GM12878 (cell line): ENCODE measurements around the gene SMPD2. TPM values are rescaled to one million over a fixed set of nuclear protein-coding genes. Genes with fewer than 3 reads are reported as not detected.

Experiments used
- ATAC-seq: fragments of 200-7000 bp; cut with Tn5 transposase; 3 replicates; pipeline ENCODE4 v1.9.1; 2020; ENCODE audit warnings: mild to moderate bottlenecking, moderate library complexity
- BruUV-seq: library from RNA; stranded (reverse); fragments of 400-500 nt; replicated peaks from 2 replicates; lab custom pipeline; 2021; lab: Mats Ljungman, UMichigan
- CTCF ChIA-PET: fragments of 300-600 bp; sonication (Branson Sonifier 250); formaldehyde crosslinking; extraction: SDS; loops from one replicate; lab custom pipeline; 2021; ENCODE audit warnings: inconsistent platforms; lab: Yijun Ruan, JAX
- POLR2A ChIA-PET: fragments of 350-600 bp; formaldehyde crosslinking; extraction: SDS; loops from one replicate; lab custom pipeline; 2021; ENCODE audit warnings: inconsistent platforms; lab: Charles Lee
- RAD21 ChIA-PET: fragments of 300-600 bp; sonication (Branson Sonifier 250); formaldehyde crosslinking; loops from one replicate; lab custom pipeline; 2023; ENCODE audit warnings: antibody characterized with exemption; ENCODE audit not compliant: unreplicated experiment; lab: Charles Lee
- SMC1A ChIA-PET: fragments of 300-600 bp; sonication (Branson Sonifier 250); formaldehyde crosslinking; loops from one replicate; lab custom pipeline; 2023; ENCODE audit not compliant: unreplicated experiment, uncharacterized antibody; lab: Charles Lee
- DNase-seq: peaks from one replicate; pipeline ENCODE4 v3.0.0-alpha.2; 2011; ENCODE audit warnings: low read depth, low spot score
- FAIRE-seq: peaks from 3 replicates; lab custom pipeline; 2011; peaks lifted over from hg19 to GRCh38; lab: Jason Lieb, UNC
- H2AFZ ChIP-seq: 2 replicates; pipeline ENCODE4 v1.6.0; 2011; ENCODE audit warnings: low read depth, low read length, control low read depth; ENCODE audit not compliant: control insufficient read depth
- H3K27ac ChIP-seq: 2 replicates; pipeline ENCODE4 v1.5.1; 2011; ENCODE audit warnings: control low read depth; ENCODE audit not compliant: control insufficient read depth, insufficient read depth
- H3K27me3 ChIP-seq, 2 experiments: replicated peaks in 1 of 2; 2 replicates each; pipeline versions ENCODE4 v1.6.0 to v1.6.1; 2011; ENCODE audit warnings: low read length in 1 of 2; ENCODE audit not compliant: control insufficient read depth in 2 of 2, insufficient read depth in 2 of 2
- H3K36me3 ChIP-seq, 2 experiments: 2 replicates each; pipeline ENCODE4 v1.5.1; 2011; ENCODE audit warnings: low read length in 1 of 2; ENCODE audit not compliant: control insufficient read depth in 2 of 2, insufficient read depth in 2 of 2
- H3K4me1 ChIP-seq: 2 replicates; pipeline ENCODE4 v1.6.1; 2011; ENCODE audit warnings: mild to moderate bottlenecking, low read length, moderate library complexity, mixed read lengths; ENCODE audit not compliant: control insufficient read depth, insufficient read depth
- H3K4me2 ChIP-seq: 2 replicates; pipeline ENCODE4 v1.6.0; 2011; ENCODE audit warnings: control low read depth; ENCODE audit not compliant: control insufficient read depth, insufficient read depth
- H3K4me3 ChIP-seq: fragments of 200-600 bp; sonication (generic); 2 replicates; pipeline ENCODE4 v1.5.1; 2016
- H3K79me2 ChIP-seq: 2 replicates; pipeline ENCODE4 v1.6.0; 2011; ENCODE audit warnings: low read length; ENCODE audit not compliant: control insufficient read depth, insufficient read depth
- H3K9ac ChIP-seq: 2 replicates; pipeline ENCODE4 v1.8.0; 2011; ENCODE audit warnings: low read length, control low read depth, mixed read lengths; ENCODE audit not compliant: control insufficient read depth, insufficient read depth
- H3K9me3 ChIP-seq: replicated peaks from 3 replicates; pipeline ENCODE4 v1.5.1; 2011; ENCODE audit warnings: mild to moderate bottlenecking, low read length; ENCODE audit not compliant: control insufficient read depth, insufficient read depth
- H4K20me1 ChIP-seq: 2 replicates; pipeline ENCODE4 v1.6.0; 2011; ENCODE audit not compliant: control insufficient read depth, insufficient read depth
- DPF2 ChIP-seq: fragments of 450-650 bp; IDR thresholded peaks from 2 replicates; pipeline ENCODE4 v1.6.1; 2017; ENCODE audit warnings: mild to moderate bottlenecking
- POLR2A ChIP-seq: IDR thresholded peaks from 2 replicates; pipeline ENCODE4 v1.6.1; 2011; ENCODE audit warnings: low read depth, mild to moderate bottlenecking, low read length
- WGBS: methylation state at CpG from one replicate; pipeline ENCODE4 v1.1.6; 2016; ENCODE audit warnings: low lambda C conversion rate; ENCODE audit not compliant: insufficient replicate concordance, insufficient coverage; ENCODE audit errors: missing lambda C conversion rate; 5-methylcytosine and 5-hydroxymethylcytosine counted together
- in situ Hi-C: fragments of 300-500 bp; cut with MboI; formaldehyde crosslinking; loops from 9 replicates; pipeline ENCODE4 v1.14.3; 2018; ENCODE audit warnings: mixed read lengths
- intact Hi-C: fragments of 100-400 bp; cut with micrococcal nuclease; formaldehyde crosslinking; loops from one replicate; pipeline ENCODE4 v1.14.2; 2022; ENCODE audit not compliant: unreplicated experiment
- polyA plus RNA-seq, 11 experiments: library from polyadenylated mRNA; depleted of rRNA in 4 of 11; unstranded in 6 of 11; stranded (reverse) in 5 of 11; fragments of >200 nt; fragmentation: Nextera tagmentation in 4 of 11; fragmentation: Illumina TruSeq in 1 of 11; extraction: Ambion mirVana in 4 of 11; extraction: Trizol in 1 of 11; gene quantifications; 1 replicate in 1 of 11; 2 replicates in 10 of 11; pipeline versions ENCODE4 v1.2.1 to v1.2.3, GENCODE V29; 2011 to 2016; ENCODE audit warnings: inconsistent platforms in 2 of 11, missing spikeins in 2 of 11, low read depth in 1 of 11
- total RNA-seq, 4 experiments: library from RNA; depleted of rRNA in 3 of 4; stranded (reverse); fragments of >200 nt in 3 of 4; fragmentation: Illumina TruSeq in 1 of 4; extraction: Trizol in 1 of 4; gene quantifications; 2 replicates each; pipeline versions ENCODE4 v1.2.1 to v1.2.3, GENCODE V29; 2013 to 2021
- TF ChIP-seq, protein P1 (sequence below): fragments of 450-650 bp; formaldehyde crosslinking; IDR thresholded peaks from 2 replicates; pipeline ENCODE4 v1.4.0; 2022; ENCODE audit warnings: mild to moderate bottlenecking, moderate library complexity
- TF ChIP-seq, protein P2 (sequence below), 3 experiments: IDR thresholded peaks in 2 of 3; conservative IDR thresholded peaks in 1 of 3; 2 replicates each; pipeline ENCODE4 v1.5.1; 2011; ENCODE audit warnings: low read depth in 3 of 3, low read length in 3 of 3, mild to moderate bottlenecking in 3 of 3, control low read depth in 2 of 3, moderate library complexity in 2 of 3, inconsistent platforms in 1 of 3, mixed read lengths in 1 of 3; ENCODE audit not compliant: control insufficient read depth in 2 of 3, insufficient read depth in 1 of 3; ENCODE audit errors: extremely low read depth in 1 of 3

Gene SMPD2
- total and polyA plus RNA-seq, 10 of the 15 experiments (the other 5 are each of a cell fraction or from before 2014, with no cell fraction given): 0.06 to 15.4 (median 9.7) TPM

DNA sequence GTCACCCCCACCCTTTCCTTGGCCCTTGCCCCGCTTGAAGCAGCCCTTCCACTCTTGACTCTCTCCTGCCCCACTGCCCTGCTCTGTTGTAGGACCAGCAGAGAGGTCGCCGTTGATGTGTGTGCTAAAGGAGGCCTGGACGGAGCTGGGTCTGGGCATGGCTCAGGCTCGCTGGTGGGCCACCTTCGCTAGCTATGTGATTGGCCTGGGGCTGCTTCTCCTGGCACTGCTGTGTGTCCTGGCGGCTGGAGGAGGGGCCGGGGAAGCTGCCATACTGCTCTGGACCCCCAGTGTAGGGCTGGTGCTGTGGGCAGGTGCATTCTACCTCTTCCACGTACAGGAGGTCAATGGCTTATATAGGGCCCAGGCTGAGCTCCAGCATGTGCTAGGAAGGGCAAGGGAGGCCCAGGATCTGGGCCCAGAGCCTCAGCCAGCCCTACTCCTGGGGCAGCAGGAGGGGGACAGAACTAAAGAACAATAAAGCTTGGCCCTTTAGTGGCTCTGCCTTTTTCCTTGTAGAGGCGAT lies 3.0 kb downstream of the SMPD2 start:
- ChIA-PET SMC1A (interaction anchor here (1.2 to 4.7 kb wide), 6 partner anchors 11 to 250 kb away, joined by 3 to 34 read pairs (median 6); partner anchors contain the start of genes MICAL1 and ZBTB24), CTCF (interaction anchor here (1.6 to 4.8 kb wide), 5 partner anchors 10 to 37 kb away, joined by 6 to 30 read pairs (median 19); partner anchors contain the start of genes MICAL1 and ZBTB24), POLR2A (interaction anchor here (1.2 to 5.5 kb wide), 3 partner anchors 11 to 61 kb away, joined by 3 to 74 read pairs (median 17); partner anchors contain the start of genes CD164 and MICAL1), RAD21 (interaction anchor here (0.7 to 4.4 kb wide), 3 partner anchors 15 to 255 kb away, joined by 3 to 34 read pairs (median 3); partner anchors contain the start of gene ZBTB24)
- BruUV-seq: no TSS peak
- no peak for DNase-seq
- in situ Hi-C loops (no loop called here), intact Hi-C loops (no loop called here)
- H3K27me3 ChIP-seq: no peaks in the 10 kb centered on the region
- H3K4me2 ChIP-seq: no peak overlapping the region
- H3K79me2 ChIP-seq: peaks cover 7% of the 10 kb centered on the region
- no peak for FAIRE-seq
- H3K9ac ChIP-seq: no peak overlapping the region
- H2AFZ ChIP-seq: no peak overlapping the region
- H3K27ac ChIP-seq: no peak overlapping the region
- H3K36me3 ChIP-seq: peaks cover 11 to 19% of the 10 kb centered on the region in 2 experiments
- TF ChIP-seq DPF2: no peak
- 0 out of 2 replicates have a peak, but pooled peaks have one; percentile 38 for TF ChIP-seq POLR2A
- WGBS: 88% methylated on average over 9 of the region's 10 CpGs
- H4K20me1 ChIP-seq: no peaks in the 10 kb centered on the region
- no peaks in the 10 kb centered on the region for H3K9me3 ChIP-seq
- no peak for ATAC-seq
- H3K4me3 ChIP-seq: no peak overlapping the region
- H3K4me1 ChIP-seq: peaks cover 12% of the 10 kb centered on the region

DNA sequence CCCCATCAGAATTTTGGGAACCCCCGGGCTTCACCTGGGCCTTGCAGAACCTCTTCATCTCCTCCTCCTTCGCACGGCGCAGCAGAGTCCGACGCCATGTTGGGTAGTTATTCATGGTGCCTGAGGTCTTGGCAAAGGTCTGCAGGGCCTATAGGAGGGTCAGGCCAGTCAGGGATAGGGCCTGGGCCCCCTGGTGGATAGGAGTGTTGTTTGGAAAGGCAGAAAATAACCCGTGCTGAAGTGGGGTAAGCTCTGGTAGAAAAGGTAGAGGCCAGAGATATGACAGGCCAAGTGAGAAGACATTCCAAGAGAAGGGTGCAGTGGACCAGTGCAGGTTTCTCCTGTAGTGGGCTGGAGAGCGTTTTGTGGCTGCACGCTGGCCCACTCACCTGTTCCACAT lies 4.9 kb downstream of the SMPD2 start:
- Histone ChIP-seq H3K27ac (no peak overlapping the region), H3K4me1 (peaks cover 14% of the 10 kb centered on the region), H3K36me3 (peaks cover 11 to 19% of the 10 kb centered on the region in 2 experiments), H3K9me3 (no peaks in the 10 kb centered on the region), H4K20me1 (no peaks in the 10 kb centered on the region), H3K79me2 (peaks cover 7% of the 10 kb centered on the region), H3K4me2 (no peak overlapping the region), H3K27me3 (no peaks in the 10 kb centered on the region), H3K4me3 (no peak overlapping the region), H3K9ac (no peak overlapping the region), H2AFZ (no peak overlapping the region)
- no TSS peak for BruUV-seq
- intact Hi-C loops: no loop called here
- CTCF ChIA-PET: interaction anchor here (1.3 to 4.3 kb wide), 3 partner anchors 8 to 35 kb away, joined by 3 to 30 read pairs (median 6); no protein-coding TSS in a partner anchor
- FAIRE-seq (no peak), DNase-seq (no peak), ATAC-seq (no peak)
- WGBS: 95% methylated on average over 9 of the region's 9 CpGs
- in situ Hi-C loops: no loop called here
- POLR2A ChIA-PET: interaction anchor here (5.5 kb wide), 1 partner anchor 9 kb away, joined by 74 read pairs; the partner anchor contains the start of gene MICAL1
- SMC1A ChIA-PET: interaction anchor here (0.6 kb wide), 1 partner anchor 255 kb away, joined by 5 read pairs; no protein-coding TSS in a partner anchor
- TF ChIP-seq, protein P1, sequence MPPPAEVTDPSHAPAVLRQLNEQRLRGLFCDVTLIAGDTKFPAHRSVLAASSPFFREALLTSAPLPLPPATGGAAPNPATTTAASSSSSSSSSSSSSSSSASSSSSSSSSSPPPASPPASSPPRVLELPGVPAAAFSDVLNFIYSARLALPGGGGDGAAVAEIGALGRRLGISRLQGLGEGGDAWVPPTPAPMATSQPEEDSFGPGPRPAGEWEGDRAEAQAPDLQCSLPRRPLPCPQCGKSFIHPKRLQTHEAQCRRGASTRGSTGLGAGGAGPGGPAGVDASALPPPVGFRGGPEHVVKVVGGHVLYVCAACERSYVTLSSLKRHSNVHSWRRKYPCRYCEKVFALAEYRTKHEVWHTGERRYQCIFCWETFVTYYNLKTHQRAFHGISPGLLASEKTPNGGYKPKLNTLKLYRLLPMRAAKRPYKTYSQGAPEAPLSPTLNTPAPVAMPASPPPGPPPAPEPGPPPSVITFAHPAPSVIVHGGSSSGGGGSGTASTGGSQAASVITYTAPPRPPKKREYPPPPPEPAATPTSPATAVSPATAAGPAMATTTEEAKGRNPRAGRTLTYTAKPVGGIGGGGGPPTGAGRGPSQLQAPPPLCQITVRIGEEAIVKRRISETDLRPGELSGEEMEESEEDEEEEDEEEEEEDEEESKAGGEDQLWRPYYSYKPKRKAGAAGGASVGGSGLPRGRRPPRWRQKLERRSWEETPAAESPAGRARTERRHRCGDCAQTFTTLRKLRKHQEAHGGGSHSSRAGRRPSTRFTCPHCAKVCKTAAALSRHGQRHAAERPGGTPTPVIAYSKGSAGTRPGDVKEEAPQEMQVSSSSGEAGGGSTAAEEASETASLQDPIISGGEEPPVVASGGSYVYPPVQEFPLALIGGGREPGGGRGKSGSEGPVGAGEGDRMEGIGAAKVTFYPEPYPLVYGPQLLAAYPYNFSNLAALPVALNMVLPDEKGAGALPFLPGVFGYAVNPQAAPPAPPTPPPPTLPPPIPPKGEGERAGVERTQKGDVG: no peak
- TF ChIP-seq, protein P2, sequence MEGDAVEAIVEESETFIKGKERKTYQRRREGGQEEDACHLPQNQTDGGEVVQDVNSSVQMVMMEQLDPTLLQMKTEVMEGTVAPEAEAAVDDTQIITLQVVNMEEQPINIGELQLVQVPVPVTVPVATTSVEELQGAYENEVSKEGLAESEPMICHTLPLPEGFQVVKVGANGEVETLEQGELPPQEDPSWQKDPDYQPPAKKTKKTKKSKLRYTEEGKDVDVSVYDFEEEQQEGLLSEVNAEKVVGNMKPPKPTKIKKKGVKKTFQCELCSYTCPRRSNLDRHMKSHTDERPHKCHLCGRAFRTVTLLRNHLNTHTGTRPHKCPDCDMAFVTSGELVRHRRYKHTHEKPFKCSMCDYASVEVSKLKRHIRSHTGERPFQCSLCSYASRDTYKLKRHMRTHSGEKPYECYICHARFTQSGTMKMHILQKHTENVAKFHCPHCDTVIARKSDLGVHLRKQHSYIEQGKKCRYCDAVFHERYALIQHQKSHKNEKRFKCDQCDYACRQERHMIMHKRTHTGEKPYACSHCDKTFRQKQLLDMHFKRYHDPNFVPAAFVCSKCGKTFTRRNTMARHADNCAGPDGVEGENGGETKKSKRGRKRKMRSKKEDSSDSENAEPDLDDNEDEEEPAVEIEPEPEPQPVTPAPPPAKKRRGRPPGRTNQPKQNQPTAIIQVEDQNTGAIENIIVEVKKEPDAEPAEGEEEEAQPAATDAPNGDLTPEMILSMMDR (IDR thresholded peaks at IDR 0.05 in 2 of 3, conservative IDR thresholded peaks at IDR 0.05 in 1 of 3; ENCODE audit: control insufficient read depth in 2 of 3, extremely low read depth in 1 of 3, insufficient read depth in 1 of 3, low read depth in 3 of 3, low read length in 3 of 3): peak in 2 of 3 experiments; percentile 4 to 9; a peak in 1 of 6 replicates
- RAD21 ChIA-PET: interaction anchor here (0.6 kb wide), 1 partner anchor 9 kb away, joined by 3 read pairs; no protein-coding TSS in a partner anchor
